AG09309 (cell line): ENCODE measurements around the gene LDB3.

Experiments used
- DNase-seq: peaks from one replicate; pipeline ENCODE4 v3.0.0-alpha.2; 2010; ENCODE audit warnings: low read depth
- H3K4me3 ChIP-seq: 2 replicates; pipeline ENCODE4 v1.5.1; 2011; ENCODE audit warnings: mild to moderate bottlenecking, low read depth, low read length, moderate library complexity; ENCODE audit not compliant: control insufficient read depth
- CTCF ChIP-seq: IDR thresholded peaks from 2 replicates; pipeline ENCODE4 v1.5.1; 2011; ENCODE audit warnings: mild to moderate bottlenecking, low read depth, low read length, inconsistent platforms; ENCODE audit not compliant: insufficient read depth, control insufficient read depth; ENCODE audit errors: missing control alignments

LDB3 gene

GRCh38 chr10:86659161-86659691, 9.1 kb upstream of the LDB3 start:
- no peak overlapping the region for H3K4me3 ChIP-seq
- TF ChIP-seq CTCF: no peak
- no peak for DNase-seq

GRCh38 chr10:86659721-86660453, 8.4 kb upstream of the LDB3 start:
- no peak for TF ChIP-seq CTCF
- no peak overlapping the region for H3K4me3 ChIP-seq
- DNase-seq: no peak

GRCh38 chr10:86661161-86662025, 6.9 kb upstream of the LDB3 start:
- no peak overlapping the region for H3K4me3 ChIP-seq
- TF ChIP-seq CTCF: no peak
- no peak for DNase-seq

GRCh38 chr10:86662186-86663045, 5.9 kb upstream of the LDB3 start:
- no peak for TF ChIP-seq CTCF
- no peak overlapping the region for H3K4me3 ChIP-seq
- no peak for DNase-seq

GRCh38 chr10:86663046-86663345, 5.3 kb upstream of the LDB3 start:
- DNase-seq: no peak
- TF ChIP-seq CTCF: no peak
- H3K4me3 ChIP-seq: no peak overlapping the region
